Type B pancreatic cell (in vitro differentiated cells): ENCODE measurements around the gene NUP210. TPM values are rescaled to one million over a fixed set of nuclear protein-coding genes. Genes with fewer than 3 reads are reported as not detected.

Source experiments
- DNase-seq: peaks from one replicate; pipeline ENCODE4 v3.0.0; 2021; ENCODE audit warnings: mixed read lengths; ENCODE audit not compliant: unreplicated experiment; ENCODE audit errors: extremely low spot score
- H3K27ac Mint-ChIP-seq: 2 replicates; pipeline ENCODE4 v1.8.0; 2021; ENCODE audit warnings: mild to moderate bottlenecking, mixed read lengths
- H3K27me3 Mint-ChIP-seq: 2 replicates; pipeline ENCODE4 v1.8.0; 2021; ENCODE audit warnings: mixed read lengths
- H3K36me3 Mint-ChIP-seq: 2 replicates; pipeline ENCODE4 v1.8.0; 2021; ENCODE audit warnings: mixed read lengths
- H3K4me1 Mint-ChIP-seq: one replicate; pipeline ENCODE4 v1.8.0; 2021; ENCODE audit warnings: mixed read lengths; ENCODE audit not compliant: unreplicated experiment
- H3K4me3 Mint-ChIP-seq: 2 replicates; pipeline ENCODE4 v1.8.0; 2021; ENCODE audit warnings: mild to moderate bottlenecking, mixed read lengths
- H3K9me3 Mint-ChIP-seq: 2 replicates; pipeline ENCODE4 v1.8.0; 2021; ENCODE audit warnings: mixed read lengths
- CTCF ChIP-seq: fragments of 200-600 bp; sonication (generic); conservative IDR thresholded peaks from 2 replicates; pipeline ENCODE4 v1.5.0; 2021; ENCODE audit warnings: antibody characterized with exemption, mild to moderate bottlenecking
- total RNA-seq: library from RNA; stranded (reverse); gene quantifications from 2 replicates; pipeline ENCODE4 v1.2.1, GENCODE V29; 2021; ENCODE audit warnings: low replicate concordance

NUP210 gene
- total RNA-seq, 1 donor from 2014 or later: 26.5 TPM

DNA sequence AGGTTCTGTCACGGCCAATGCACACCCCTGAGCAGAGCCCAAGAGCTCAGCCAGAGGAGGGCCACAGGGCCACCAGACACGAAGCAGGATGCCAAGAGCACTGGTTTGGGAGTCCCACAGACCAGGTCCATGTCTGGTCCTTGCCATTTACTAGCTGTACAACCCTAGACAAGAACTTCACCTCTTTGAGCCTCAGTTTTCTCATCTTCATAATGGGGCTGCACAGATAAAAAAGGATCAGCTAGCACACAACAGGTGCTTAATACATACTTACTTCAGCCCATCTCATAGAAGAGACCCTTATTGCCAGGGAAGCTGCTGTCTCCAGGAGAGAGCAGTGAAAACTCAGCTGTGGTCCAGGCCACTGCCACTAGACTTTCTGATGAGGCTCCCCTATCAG is 152.0 kb downstream of the NUP210 start:
- H3K4me1 Mint-ChIP-seq: peaks cover 7% of the 10 kb centered on the region
- H3K4me3 Mint-ChIP-seq: no peak overlapping the region
- no peaks in the 10 kb centered on the region for H3K36me3 Mint-ChIP-seq
- TF ChIP-seq CTCF: no peak
- no peaks in the 10 kb centered on the region for H3K9me3 Mint-ChIP-seq
- H3K27me3 Mint-ChIP-seq: peaks cover 6% of the 10 kb centered on the region
- no peak overlapping the region for H3K27ac Mint-ChIP-seq
- DNase-seq: no peak

GRCh38 chr3:13266651-13267362 is 153.3 kb downstream of the NUP210 start:
- Mint-ChIP-seq H3K4me1 (peaks cover 13% of the 10 kb centered on the region), H3K36me3 (no peaks in the 10 kb centered on the region), H3K27me3 (peaks cover 3% of the 10 kb centered on the region), H3K4me3 (no peak overlapping the region), H3K9me3 (no peaks in the 10 kb centered on the region), H3K27ac (no peak overlapping the region)
- no peak for DNase-seq
- TF ChIP-seq CTCF: no peak

Other genes starting within 250 kb of the NUP210 start
- gene HDAC11, start 60.0 kb upstream of the NUP210 start, total RNA-seq: 21.9 and 26.1 TPM in 2 replicates
- 49.1 and 67.6 TPM in 2 replicates for gene FBLN2, start 128.8 kb upstream of the NUP210 start, total RNA-seq